HG03103 (cell line): ENCODE measurements around the gene NTM.

Experiments
- ATAC-seq: cut with Tn5 transposase; IDR thresholded peaks from one replicate; pipeline ENCODE4 v1.9.1; 2021; ENCODE audit warnings: low read depth; ENCODE audit not compliant: unreplicated experiment

NTM gene

GRCh38 chr11:131918663-131919062 lies 548.2 kb downstream of the NTM start:
- no peak for ATAC-seq

- ATAC-seq = no peak
Measured at GRCh38 chr11:131922220-131922619, 551.8 kb downstream of the NTM start.

DNA sequence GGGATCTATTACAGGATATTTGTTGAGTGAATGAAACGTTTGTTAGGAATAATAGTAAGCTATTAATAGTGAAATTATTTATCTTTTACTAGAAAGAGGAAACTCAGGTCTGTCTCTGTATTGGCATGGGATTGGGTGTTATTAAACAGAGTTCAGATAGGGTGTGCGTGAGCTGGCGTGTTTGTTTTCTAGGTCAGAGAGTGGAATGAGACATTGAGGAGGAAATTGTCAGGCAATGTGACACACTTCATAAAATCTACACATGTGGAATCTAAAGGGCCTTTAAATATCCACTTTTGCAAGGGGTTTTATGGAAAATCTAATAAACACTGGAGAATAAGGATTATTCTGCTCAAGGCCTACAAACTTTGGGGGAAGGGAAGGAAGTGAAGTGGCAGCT lies 552.9 kb downstream of the NTM start:
- no peak for ATAC-seq

DNA sequence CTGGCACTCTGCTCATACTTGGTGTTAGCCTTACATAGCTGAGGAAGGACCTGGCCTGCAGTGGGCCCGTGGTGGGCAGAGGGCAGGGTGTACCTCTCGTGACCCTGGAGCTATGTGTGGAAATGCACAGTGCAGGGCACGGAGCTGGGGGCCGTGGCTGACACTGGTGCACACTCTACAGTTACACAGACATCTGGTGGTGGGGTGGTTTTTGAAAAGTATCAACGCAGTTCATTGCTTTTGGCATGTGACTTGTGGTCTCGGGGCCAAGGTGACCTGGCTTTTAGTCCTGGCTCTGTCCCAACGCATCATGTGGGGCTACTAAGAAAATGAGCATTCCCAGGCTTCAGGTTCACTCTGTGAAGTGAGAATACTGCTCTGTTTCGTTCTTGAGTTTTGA lies 553.6 kb downstream of the NTM start:
- no peak for ATAC-seq

GRCh38 chr11:131924457-131925201 lies 554.2 kb downstream of the NTM start:
- no peak for ATAC-seq

- ATAC-seq = no peak
Measured at GRCh38 chr11:131925829-131926228, 555.4 kb downstream of the NTM start.

DNA sequence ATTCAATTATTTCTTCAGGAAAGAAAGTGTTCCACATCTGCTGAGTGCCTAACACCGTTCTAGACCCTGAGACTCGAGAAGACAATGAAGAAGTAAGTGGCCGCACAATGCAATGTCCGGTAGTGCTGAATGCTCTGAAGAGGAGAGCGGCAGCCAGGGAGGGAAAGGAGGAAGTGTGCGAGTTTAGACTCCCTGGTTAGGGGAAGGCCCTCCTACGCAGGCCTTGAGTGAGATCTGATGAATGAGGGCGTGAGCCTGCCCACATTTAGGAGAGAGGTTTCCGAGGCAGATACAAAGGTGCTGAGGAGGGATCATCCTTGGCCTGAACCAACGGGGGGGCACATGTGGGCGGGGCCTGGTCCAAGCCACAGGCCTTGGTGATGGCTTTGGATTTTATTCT lies 558.6 kb downstream of the NTM start:
- ATAC-seq = no peak

GRCh38 chr11:131932584-131933325 lies 562.3 kb downstream of the NTM start:
- no peak for ATAC-seq

- ATAC-seq = no peak
Measured at GRCh38 chr11:131934006-131934405, 563.6 kb downstream of the NTM start.

- no peak for ATAC-seq
Measured at GRCh38 chr11:131938351-131938751, 567.9 kb downstream of the NTM start.

- no peak for ATAC-seq
Measured at GRCh38 chr11:131940126-131940525, 569.7 kb downstream of the NTM start.

- no peak for ATAC-seq
Measured at GRCh38 chr11:131942878-131943277, 572.5 kb downstream of the NTM start.

- ATAC-seq = no peak
Measured at GRCh38 chr11:131943295-131943694, 572.9 kb downstream of the NTM start.

DNA sequence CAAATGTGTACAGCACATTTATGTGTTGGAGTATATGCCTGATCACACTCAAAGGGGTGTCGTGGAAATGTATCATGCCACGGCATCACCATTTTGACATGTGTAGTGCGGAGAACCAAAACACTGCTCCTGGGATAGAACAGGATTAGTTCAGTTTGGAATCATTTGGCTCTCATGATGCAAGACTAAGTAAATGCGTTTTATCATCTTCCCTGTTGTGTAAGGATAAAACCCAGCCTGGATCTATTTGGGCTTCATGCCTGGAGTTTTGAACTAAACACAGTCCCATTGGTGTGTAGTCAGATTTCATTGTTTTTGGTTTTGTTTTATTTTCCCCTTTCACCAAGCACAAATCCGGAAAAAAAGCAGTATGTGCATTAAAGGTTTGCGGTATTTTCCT lies 574.3 kb downstream of the NTM start:
- ATAC-seq = no peak

GRCh38 chr11:131945706-131946105 lies 575.3 kb downstream of the NTM start:
- no peak for ATAC-seq

GRCh38 chr11:131947511-131947910 lies 577.1 kb downstream of the NTM start:
- ATAC-seq = no peak

DNA sequence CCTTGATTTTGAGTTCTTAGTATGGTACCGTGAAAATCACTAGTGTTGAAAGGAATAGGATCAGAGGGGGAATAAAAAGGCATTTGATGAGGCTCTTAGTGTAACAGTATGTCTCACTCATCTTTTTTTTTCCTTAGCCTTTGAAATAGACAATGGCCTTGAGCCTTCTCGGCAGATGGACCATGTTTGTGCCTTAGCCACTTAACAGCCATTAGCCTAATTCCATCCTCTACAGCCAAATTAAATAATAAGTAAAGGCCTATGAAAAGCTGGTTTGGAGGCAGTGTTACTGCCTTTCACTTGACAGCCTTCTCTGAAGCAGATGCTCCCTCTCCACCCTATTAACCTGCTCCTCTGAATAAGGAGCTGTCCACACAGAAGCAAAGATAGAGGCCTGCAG lies 580.7 kb downstream of the NTM start:
- no peak for ATAC-seq

DNA sequence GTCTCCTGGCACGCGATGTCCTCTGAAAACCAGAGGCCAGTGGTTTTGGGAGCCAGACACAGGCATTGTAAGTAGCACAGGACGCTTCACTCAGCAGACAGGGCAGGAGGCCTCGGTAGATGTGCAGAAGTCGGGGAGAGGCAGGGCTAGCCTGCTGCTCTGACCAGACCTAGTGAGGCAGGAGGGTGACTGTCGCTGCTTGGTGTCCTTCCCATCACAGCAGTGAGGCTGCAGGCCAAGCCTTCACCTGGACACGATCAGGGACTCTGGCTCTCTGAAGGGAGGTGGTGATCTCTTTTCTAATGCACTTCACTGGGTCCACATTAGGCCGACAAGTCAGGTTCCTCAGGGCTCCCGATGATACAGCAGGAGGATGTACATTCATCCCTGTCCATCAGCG lies 583.7 kb downstream of the NTM start:
- no peak for ATAC-seq

DNA sequence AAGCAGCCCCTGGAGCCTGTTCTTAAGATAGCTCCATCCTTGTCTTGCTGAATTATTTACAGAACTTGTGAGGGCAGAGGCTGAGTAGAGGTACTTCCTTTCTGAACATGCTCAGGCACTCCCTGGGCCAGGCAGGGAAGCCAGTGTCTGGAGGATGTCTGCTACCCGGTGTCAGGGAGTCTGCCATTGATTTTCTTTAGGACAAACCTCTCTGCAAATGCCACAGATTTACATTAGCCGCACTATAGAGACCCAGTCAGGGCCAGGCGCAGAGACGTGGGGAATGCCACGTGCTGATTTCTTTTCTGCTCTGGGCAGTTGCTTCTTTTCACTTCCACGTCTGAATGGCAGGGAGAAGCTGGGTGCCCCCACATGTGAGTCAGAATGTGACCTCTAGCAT lies 585.5 kb downstream of the NTM start:
- ATAC-seq = no peak

GRCh38 chr11:131957201-131957600 lies 586.8 kb downstream of the NTM start:
- no peak for ATAC-seq

GRCh38 chr11:131957875-131958274 lies 587.5 kb downstream of the NTM start:
- ATAC-seq = no peak

GRCh38 chr11:131962818-131963217 lies 592.4 kb downstream of the NTM start:
- no peak for ATAC-seq
